Hepatocyte (in vitro differentiated cells): Measurements from ENCODE around the gene PRKAR2A.

Experiments used
- EZH2 ChIP-seq: fragments of 200-600 bp; sonication (generic); IDR thresholded peaks from 2 replicates; pipeline ENCODE4 v1.6.1; 2016; ENCODE audit warnings: antibody characterized with exemption, mild to moderate bottlenecking, borderline replicate concordance
- TF ChIP-seq, protein P1 (sequence below): fragments of 200-600 bp; sonication (generic); IDR thresholded peaks from 2 replicates; pipeline ENCODE4 v1.5.1; 2016; ENCODE audit warnings: antibody characterized with exemption, mild to moderate bottlenecking; ENCODE audit not compliant: poor library complexity

DNA sequence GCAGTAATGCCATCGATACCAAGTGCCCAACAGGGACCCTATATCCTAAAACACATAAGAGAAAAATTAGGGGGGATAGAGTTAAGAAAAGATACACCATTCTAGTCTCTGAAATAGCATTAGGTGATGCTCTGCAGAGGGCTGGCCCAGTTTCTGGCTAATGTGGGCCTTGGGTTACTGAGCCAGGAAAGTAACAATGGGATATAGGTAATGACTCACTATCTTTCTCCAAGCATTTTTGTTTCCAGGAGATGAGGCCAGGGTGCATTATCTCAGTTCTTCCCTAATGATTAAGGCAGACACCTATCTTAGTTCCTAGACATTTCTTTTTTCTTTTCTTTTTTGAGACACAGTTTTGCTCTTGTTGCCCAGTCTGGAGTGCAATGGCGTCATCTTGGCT lies 50.0 kb downstream of the PRKAR2A start:
- TF ChIP-seq, protein P1, sequence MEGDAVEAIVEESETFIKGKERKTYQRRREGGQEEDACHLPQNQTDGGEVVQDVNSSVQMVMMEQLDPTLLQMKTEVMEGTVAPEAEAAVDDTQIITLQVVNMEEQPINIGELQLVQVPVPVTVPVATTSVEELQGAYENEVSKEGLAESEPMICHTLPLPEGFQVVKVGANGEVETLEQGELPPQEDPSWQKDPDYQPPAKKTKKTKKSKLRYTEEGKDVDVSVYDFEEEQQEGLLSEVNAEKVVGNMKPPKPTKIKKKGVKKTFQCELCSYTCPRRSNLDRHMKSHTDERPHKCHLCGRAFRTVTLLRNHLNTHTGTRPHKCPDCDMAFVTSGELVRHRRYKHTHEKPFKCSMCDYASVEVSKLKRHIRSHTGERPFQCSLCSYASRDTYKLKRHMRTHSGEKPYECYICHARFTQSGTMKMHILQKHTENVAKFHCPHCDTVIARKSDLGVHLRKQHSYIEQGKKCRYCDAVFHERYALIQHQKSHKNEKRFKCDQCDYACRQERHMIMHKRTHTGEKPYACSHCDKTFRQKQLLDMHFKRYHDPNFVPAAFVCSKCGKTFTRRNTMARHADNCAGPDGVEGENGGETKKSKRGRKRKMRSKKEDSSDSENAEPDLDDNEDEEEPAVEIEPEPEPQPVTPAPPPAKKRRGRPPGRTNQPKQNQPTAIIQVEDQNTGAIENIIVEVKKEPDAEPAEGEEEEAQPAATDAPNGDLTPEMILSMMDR: no peak
- no peak for TF ChIP-seq EZH2
